T1000 (cell line): ENCODE data around the gene DRAXIN.

Source experiments
- DNase-seq: peaks from one replicate; lab custom pipeline; 2025; ENCODE audit warnings: mixed read lengths; lab: John Stamatoyannopoulos, UW

The DRAXIN gene

DNA sequence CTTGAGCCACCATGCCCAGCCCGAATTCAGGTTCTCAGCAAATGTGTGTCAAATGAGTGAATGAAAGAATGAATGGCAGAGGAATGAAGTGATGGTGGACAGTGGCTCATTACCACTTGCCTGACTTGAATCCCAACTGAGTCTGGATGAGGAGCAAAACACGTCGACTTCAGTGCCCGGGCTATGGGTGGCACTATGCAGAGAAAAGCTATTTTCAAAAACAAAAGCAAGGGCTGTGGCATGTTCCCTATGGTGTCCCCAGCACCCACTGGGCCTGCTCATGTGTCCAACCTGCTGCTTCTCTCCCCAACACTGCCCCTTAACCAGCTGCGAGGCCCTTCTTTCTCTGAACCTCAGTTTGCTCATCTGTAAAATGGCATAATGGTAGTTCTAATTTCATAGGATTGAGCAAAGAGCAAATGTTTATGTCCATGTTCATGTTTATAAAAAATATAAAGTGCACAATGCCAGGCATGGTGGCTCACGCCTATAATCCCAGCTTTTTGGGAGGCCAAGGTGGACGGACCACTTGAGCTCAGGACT, 6.2 kb upstream of the DRAXIN start:
- DNase-seq: no peak

DNA sequence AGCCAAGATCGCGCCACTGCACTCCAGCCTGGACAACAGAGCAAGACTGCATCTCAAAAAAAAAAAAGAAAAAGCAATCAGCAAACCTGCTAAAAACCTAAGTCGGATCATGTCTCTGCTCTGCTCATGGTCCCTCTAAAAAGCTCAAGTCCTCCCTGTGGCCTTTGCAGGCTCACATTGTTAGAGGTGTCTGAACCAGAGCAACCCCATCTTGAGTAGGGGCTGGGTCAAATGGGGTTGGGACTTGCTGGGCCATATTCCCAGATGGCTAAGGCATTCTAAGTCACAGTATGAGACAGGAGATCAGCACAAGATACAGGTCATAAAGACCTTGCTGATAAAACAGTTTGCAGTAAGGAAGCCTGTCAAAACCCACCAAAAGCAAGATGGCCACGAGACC, 3.0 kb upstream of the DRAXIN start:
- no peak for DNase-seq

DNA sequence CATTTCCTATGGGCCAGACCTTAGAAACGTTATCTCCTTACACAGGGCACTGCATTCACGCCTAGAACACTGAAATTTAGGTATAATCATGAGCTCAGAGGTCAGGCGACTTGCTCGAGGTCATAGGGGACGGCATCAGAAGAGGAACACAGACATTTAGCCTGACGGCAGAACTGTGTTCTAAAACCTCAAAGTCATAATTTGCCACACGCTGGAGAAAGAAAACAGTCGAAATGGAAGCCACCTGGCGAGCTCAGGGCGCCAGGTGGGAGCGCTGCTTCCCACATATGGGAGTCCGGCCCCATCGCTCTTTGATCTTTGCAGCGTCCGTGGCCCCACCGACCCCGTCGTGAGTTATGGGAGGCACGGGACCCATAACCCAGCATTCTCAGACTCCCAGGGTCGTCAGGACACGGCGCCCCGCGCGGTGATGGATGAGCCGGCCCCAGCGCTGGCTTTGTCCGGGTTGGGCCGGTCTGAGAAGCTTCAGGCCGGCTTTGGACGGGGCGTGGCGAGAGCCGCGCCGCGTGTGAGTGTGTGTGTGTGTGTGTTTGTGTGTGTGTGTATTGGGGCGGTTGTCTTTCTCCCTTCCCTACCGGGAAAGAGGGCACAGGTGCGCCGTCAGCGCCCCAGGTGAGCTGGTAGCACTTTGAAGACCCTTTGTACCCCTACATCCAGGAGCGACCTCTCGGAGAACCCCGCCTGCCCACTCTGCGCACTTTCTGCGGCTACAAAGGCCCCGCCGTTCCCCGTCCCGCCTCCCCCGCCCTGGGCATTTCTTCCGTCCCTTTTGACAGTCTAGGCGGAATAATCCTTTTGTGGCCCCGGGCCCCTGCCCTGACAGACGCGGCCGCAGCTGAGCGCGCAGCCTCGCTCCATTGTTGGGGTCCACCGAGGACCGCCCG, 861 bp upstream of the DRAXIN start:
- no peak for DNase-seq

DNA sequence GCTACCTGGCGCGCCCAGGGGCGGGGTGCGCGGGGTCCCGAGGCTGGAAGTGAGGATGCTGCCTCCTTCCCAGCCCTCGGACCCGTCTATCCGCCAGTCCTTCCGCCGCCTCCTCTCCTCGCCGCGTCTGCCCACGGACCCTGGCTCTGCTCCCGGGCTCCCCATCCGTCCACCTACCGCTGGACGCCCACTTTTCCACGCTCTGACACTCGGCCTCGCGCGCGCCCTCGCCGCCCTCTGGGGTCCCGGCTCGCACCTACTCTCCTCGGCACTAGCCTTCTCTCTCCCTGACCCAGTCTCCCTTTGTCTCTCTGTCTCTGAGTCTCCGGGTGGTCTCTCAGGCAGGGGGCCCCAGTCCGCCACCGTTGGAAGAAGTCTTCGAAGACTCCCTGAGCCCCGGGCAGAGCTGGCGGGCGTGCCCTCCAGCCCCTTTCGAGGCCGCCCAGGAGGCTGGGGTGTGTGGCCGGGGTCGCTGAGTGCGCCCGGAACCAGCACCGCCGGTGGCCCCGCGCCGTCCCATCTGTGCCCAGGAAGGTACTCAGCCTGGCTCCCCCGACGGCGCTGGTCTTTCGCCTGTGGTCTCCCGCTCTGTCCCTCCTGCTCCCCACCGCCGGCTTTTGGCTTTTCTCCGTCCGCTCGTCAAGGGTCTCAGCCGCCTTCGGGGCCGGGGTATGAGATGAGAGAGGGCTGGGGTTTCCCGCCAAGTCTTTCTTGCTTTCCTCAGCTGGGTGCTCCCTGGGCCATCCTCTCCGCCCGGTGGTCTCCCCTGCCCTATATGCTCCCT, 610 bp downstream of the DRAXIN start:
- no peak for DNase-seq

DNA sequence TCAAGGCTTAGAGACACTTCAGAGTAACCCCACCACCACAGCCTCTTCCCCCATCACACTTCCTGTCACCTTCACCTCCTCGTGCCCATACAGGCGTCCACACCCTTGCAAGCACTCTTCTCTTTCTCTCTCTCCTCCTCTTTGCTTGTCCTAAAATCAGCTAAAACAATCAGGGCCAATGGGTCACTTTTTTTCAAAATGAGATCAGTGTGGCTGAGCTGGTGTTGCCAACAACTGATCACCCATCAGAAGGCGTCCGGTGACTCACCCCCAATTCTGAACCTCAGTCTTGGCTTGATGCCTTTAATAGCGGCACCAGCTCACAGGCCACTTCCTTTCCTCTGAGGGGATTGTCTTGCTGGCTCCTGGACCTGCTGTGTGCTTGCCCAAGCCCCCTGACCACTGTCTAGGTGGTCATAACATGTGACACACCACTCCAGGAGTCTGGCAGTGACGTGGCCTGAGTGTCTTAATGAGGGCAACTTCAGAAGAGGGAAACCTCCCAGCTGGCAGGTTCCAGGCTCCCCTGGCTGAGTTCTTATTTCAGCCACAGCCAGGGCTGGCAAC, 1.6 kb downstream of the DRAXIN start:
- peak; percentile 54 for DNase-seq

DNA sequence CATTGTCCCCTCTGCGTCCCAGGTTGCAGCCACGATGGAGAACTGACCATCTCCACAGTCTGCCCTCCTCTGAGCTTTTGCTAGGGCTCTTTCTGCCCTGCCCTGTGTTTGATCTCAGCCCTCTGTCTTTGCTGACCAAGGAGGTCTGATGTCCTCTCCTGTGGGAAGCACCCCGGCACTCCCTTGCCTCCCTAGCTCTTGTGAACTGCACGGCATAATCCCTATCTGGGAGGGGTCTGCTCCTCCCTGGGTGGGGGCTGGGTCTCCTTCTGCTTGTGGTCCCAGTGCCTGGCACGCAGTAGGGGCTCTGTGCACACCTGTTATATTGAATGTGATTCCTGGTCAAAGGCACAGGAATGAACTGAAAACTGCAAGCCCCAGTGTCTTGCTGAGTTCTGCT, 2.4 kb downstream of the DRAXIN start:
- DNase-seq: no peak

DNA sequence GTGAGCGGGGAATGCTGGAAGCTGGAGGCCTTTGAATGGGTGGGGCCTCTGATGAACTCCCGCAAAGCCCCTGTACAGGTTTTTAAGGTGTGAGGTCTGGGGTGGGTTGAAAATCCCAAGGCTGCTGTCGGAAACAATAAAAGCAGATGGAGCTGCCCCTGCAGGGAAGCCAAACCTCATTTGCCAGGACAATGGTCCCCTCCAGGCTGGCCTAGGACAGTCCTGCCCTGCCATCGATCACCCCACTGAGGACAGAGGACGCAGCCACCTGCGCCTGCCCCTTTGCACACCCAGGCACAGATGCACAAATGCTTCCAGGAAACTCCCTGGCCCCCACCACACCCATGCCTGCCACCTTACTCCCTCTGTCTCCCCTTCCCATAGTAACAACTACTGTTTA, 4.4 kb downstream of the DRAXIN start:
- no peak for DNase-seq

DNA sequence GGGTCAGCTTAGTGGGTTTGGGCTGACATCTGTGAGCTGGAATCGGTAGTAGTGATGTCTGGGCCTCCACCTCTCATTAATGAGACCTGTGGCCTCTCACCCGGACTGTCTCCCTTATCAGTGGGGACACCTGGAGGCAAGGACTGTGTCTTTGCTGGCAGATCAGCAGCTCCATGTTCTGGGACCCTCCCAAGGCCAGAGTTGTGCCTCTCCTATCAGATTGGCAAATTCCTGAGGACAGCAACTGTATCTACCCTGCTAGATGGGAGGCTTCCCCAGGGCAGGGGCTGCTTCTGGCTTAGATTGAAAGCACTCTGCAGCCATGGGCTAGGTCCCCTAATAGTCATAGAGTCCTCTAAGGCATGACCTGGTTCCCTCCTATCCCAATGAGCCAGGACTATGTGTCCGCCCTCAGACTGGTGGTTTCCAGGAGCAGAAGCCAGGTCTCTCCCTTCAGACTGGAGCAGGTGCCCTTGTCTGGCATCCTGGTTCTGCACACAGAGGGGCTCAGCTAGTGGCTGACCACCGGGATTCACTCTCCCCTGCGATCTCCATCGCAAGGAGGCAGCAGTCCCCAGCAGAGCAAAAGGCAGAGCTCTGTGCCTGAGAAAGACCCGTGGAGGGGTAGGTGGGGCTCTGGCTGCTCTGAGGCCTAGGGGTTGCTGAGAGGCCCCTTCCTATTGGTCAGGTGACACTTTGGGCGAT, 5.8 kb downstream of the DRAXIN start:
- no peak for DNase-seq

DNA sequence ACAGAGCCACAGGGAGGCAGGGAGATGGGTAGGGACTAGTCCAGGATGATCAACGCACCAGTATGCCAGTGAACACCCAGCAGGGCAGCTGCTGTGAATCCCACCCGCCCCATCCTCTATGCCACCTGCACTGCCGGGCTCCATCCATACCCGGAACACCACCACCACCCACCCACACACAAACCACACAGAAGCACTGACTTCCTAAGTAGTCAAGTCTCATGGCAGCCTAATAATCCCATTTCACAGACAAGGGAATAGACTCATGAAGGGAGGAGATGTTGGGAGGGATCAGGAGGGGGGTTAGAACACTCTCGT, 6.3 kb downstream of the DRAXIN start:
- DNase-seq: no peak

DNA sequence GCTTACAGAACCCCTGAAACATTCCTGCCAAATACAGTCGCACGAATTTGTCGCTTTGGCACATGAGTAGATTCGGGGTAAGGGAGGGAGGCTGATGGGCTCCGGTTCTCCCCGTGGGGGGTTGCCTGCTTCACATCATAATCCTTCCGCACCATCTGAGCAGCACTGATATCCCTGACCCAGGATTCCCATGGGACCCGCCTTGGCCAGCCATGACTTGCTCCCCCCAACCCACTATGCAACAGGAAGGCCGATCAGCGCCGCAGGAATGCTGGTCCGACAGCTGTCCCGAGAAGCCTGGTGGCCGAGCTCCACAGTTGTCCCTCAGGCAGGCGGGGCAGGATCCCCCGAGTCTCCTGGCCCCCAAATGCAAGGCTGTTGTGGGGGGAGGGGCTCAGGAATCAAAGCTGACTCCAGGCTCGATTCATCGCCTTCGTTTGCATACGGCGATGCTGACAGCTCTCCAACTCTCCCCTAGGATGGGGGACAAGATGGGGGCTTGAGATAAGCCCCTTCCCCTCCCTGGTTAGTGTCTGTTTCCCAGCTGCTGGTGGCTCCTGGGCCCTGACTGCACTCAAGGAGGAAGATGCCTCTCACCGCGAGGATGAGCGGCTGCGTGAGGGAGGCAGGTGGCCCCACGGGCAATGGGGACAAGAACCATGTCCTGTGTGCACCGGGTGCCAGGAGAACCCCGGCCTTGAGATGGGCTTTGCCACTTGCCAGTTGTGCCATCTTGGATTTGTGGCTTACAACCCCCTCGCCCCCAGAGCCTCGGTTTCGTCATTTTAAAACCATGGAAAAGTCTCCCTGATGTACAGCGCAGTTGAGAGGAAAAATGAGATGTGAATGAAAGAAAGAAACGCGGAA, 9.3 kb downstream of the DRAXIN start:
- DNase-seq: no peak

DNA sequence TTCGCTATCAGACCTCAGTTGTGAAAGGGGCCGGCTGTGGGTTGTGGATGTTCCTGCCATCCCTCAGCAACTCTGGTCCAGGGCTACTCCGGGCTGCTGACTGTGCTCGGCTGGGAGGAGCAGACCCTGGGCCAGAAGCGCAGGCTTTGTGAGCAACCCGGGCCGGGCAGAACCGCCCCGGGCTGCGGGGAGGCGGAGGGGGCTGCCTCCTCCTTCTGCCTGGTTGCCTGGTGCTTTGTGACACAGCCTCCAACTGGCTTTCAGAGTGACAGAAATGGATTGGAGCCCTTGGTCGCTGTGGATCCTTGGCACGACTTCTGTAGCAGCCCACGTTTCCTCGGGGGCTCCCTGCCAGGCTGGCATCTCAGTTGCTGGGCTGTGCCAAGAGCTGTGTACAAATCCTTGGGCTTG, 10.0 kb downstream of the DRAXIN start:
- DNase-seq: no peak

DNA sequence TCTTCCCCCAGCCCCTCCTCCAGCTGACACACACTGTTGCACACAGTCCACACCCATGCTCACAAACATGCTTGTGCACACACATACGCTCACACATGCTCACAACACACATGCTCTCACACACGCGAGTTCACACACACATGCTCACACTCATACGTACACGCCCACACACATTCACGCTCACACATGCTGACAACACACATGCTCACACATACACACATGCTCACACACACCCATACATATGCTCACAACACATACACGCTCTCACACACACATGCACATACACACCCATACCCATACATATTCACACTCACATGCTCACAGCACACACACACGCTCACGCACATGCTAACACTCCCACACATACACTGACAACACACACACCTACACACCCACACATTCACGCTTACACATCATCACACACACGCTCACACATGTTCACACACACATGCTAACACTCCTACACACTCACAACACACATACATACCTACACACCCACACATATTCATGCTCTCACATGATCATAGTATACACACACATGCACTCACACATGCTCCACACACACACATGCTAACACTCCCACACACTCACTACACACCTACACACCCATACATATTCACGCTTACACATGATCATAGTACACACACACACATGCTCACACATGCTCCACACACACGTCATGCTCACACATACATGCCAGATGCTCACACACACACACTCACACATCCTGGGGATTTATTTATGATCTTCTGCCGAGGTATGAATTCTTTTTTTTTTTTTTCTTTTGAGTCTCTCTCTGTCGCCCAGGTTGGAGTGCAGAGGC, 10.7 kb downstream of the DRAXIN start:
- DNase-seq: no peak

DNA sequence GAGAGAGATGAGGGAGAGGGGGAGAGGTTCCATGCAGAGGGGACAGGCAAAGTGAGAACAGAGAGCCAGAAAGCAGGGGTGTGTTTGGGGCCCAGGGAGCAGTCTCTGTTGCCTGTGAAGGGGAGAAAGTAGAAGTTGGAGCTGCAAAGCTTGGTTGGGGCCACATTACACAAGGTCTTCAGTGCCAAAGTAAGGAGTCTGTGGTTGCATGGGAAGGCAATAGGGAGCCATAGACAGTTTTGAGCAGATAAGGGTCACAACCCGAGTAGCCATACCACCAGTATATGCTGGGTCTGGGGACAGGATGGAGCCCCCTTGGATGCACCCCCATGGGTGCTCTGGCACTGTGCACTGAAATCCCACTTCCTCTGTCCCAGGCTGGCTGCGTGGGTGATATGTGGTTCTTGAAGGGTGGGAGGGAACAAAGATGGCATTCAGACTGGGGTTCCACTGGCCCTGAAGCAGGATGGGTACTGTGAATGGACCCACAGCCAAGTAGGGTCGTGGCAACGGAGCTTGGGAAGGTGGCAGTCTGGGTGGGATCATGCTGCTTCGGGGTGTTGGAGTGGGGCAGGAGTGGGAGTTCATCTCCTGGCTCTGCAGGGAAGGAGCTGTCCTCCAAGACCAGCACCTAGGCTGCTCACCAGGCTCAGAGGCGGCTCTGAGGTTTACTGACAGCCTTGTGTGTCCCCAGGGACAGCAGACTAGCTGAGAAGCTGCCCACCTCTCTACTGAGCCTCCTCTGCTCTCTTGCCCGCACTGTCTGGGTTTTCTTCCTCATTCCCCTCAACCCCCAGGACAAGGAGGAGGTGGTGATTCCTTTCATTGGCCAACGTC, 12.1 kb downstream of the DRAXIN start:
- no peak for DNase-seq

DNA sequence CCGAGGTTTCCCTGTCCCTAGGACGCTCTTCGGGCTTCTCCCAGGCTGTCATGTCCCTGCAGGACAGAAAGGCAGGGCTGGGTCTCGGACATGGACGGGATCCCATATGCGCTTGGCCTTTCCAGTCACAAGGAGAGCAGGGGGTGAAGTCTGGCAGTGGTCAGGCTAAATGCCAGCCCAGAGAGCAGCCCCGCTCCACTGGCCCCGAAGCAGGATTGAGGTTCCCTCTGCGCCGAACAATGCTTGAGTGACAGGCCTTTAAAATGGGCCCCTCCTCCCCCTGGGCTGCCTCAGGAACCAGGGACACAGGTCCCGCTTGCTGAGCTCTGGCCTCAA, 12.7 kb downstream of the DRAXIN start:
- DNase-seq: no peak

DNA sequence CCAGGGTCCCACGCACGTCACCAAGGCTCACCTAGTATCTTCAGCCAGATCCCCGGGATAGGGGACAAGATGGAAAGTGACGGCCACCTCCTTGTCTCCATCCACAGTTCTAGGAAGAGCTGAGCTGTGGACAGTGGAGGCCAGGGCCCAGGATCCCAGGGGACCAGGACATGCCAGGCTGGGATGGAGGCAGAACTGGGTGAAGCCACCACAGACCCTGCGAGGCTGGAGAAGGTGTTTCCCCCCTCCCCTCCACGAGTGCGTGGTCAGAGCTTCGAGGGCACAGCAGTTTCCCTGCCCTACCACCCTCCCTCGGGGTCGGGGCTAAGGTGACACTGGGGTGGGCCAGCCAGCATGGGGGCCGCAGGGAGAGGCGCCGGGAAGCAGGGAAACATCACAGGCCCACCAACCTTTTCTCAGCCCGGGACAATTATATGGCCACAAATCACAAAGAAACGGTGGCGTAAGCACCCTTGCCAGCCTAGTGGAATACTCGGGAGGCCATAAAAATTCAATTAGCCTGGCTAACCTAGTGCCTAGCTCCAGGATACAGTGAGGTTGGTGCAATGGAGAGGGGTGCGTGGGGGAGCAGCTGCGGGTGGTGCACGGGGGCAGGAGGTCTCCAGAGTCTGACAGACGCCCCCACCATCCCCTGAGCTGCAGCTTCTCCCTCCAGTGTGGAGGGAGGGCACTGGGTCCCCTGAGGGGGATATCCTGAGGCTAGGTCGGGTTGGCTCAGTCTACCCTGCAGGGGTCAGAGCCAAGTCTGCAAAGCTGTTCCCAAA, 13.4 kb downstream of the DRAXIN start:
- DNase-seq: no peak

DNA sequence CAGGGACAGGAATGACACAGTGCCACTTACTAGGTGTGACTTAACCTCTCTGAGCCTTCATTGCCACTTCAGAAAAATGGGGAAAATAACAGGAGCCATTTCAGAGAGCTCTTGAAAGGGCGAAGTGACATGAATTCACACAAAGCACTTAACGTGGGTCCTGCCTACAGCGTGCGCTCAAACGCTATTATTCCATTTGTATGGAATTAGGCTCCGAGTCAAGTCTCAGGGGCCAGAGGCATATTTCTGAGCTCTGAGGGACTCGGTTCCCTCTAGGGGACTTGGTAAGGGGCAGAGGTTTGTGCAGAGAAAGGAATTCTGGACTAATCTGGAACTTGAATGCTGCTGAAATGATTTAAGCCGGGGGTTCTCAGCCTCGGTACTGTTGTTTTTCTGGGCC, 14.1 kb downstream of the DRAXIN start:
- no peak for DNase-seq

DNA sequence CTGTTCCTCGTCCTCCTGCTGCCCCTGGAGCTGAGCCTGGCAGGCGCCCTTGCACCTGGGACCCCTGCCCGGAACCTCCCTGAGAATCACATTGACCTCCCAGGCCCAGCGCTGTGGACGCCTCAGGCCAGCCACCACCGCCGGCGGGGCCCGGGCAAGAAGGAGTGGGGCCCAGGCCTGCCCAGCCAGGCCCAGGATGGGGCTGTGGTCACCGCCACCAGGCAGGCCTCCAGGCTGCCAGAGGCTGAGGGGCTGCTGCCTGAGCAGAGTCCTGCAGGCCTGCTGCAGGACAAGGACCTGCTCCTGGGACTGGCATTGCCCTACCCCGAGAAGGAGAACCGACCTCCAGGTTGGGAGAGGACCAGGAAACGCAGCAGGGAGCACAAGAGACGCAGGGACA, 14.8 kb downstream of the DRAXIN start:
- DNase-seq: no peak

DNA sequence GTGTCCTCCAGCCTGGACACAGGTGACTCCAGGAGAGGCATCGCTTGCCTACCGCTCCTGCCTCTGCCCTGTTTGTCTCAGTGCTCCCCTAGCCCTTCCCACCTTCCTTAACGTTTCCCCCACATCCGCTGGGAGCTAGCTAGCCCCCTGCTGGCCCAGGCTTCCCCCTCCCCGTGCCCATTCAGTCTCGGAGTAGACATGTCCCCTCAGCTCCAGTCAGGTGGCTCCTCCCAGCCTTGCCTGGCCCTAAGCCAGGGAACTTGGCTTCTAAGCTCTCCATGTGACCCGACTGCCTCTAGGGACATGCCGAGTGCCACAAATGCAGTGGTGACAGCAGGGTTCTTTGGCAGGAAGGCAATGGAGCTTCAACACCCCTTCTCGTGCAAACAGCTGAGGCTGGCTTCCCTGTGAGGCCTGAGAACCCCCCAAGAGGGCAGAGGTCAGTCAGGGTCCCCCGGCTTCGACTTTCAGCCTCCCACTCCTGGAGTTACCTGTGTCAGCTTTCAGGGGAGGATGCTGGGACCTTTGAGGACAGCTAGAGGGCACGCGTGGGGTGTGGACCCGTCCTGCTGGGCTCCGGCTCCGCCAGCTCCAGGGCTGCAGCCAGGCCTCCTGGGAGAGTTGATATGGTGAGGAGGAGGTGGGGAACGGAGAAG, 16.2 kb downstream of the DRAXIN start:
- DNase-seq: no peak
